ENCODE measurements around the gene CRYBG1. TPM values are rescaled to one million over a fixed set of nuclear protein-coding genes. Genes with fewer than 3 reads are reported as not detected.

CRYBG1 gene
- total RNA-seq, 1 experiment from 2014 or later = not detected

GRCh38 chr6:106477146-106477545, 116.6 kb downstream of the CRYBG1 start:
- in situ Hi-C loops (cut with HindIII; ENCODE audit: low sequenced_read_pairs) = no loop called here
- DNase-seq (ENCODE audit: low spot score) = no peak

GRCh38 chr6:106477790-106478189, 117.3 kb downstream of the CRYBG1 start:
- DNase-seq (ENCODE audit: low spot score) = no peak
- in situ Hi-C loops (cut with HindIII; ENCODE audit: low sequenced_read_pairs) = no loop called here

DNA sequence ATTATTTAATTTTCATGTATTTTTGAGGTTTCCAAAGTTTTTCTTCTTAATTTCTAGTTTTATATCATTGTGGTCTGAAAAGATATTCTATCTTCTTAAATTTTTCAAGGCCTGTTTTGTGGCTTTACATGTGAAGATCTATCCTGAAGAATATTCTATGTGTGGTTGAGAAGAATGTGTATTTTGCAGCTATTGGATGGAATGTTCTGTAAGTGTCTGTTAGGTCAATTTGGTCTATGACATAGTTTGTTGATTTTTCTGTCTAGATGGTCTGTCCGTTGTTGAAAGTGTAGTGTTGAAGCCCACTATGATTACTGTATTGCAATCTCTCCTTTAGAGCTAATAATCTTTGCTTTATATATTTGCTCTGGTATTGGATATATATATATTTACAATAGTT, 125.7 kb downstream of the CRYBG1 start:
- in situ Hi-C loops (cut with HindIII; ENCODE audit: low sequenced_read_pairs) = no loop called here
- DNase-seq (ENCODE audit: low spot score) = no peak

DNA sequence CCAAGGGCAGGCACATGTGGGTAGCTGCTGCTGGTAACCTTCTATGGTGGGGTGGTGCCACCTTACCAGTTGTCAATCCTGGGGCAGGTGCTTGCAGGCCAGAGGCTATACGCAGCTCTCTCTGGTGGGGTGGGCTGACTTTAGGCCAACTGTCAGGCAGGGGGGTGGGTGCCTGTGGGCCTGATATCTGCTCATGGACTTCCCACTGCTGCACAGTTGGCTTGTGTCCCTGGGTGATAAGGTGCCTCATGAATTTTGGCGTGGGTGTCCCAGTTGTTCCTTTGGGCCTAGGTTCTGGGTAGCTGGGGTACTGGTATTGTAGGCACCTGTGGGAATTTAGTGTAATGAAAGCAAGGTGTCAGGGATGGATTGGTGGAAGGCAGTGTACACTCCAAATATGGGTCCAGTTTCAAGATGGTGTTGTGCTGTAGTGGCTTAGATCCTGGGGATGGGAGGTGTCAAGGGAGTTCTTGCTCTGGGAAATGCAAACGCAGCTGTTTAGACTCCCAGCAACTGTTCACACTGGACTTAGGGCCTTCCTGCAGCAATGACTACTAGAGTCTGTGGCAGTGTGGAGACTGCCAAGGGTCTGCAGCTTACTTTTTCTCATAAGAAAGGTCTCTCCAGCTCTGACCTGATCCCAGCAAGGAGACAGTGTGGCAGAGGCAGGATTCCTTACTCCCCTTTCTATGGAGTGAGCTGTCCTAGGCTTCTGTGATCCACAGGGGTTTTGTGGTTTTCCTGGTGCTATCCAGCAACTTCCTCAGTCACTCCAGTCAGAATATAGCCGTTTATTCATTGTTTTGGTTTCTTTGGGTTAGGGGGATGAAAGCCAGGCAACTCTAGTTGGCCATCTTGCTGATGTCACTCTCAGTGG, 128.2 kb downstream of the CRYBG1 start:
- in situ Hi-C loops (cut with HindIII; ENCODE audit: low sequenced_read_pairs) = no loop called here
- DNase-seq (ENCODE audit: low spot score) = no peak

- in situ Hi-C loops (cut with HindIII; ENCODE audit: low sequenced_read_pairs) = no loop called here
- no peak for DNase-seq (ENCODE audit: low spot score)
These were observed 129.5 kb downstream of the CRYBG1 start for GRCh38 chr6:106490030-106490429.

DNA sequence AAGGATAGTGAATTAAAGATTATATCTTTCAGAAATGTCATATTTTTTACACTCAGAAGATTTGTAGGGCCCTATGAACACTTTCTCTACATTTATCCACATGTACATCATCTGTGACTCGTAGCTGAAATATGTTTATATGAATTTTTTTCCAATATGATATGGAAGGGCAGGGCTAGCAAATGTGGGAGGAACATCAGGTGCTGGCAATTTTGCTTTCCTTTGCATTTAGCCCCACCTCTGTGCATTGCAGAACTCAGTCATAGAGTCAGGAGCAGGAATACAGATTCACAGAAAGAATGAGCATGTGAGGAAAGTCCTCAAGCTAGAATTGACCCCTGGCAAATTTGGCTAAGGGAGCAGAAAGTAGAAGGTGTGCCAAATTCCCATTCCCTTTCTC, 129.9 kb downstream of the CRYBG1 start:
- in situ Hi-C loops (cut with HindIII; ENCODE audit: low sequenced_read_pairs) = no loop called here

GRCh38 chr6:106490974-106491373, 130.5 kb downstream of the CRYBG1 start:
- no peak for DNase-seq (ENCODE audit: low spot score)
- in situ Hi-C loops (cut with HindIII; ENCODE audit: low sequenced_read_pairs) = no loop called here

More for the DNA sequence above, 129.9 kb downstream of the CRYBG1 start:
- no peak for DNase-seq (ENCODE audit: low spot score)

DNA sequence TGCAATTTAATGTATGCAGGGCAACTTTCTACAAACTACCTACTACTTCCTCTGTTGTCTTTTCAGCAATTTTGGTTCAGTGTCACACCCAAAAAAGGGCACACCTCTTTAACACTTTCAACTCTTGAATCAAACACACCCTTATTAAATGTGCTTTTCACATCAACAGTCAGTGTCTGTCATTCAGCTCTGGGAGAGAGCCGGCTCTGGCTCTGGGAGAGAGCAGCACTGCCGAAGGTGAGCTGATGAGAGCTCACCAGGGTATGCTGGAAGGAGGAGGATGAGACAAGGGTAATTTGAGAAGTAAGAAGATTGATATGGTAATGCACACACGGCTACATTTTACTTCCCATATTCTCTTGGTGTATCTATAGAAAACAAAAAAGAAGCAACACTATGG, 134.5 kb downstream of the CRYBG1 start:
- in situ Hi-C loops (cut with HindIII; ENCODE audit: low sequenced_read_pairs) = no loop called here
- DNase-seq (ENCODE audit: low spot score) = no peak

DNA sequence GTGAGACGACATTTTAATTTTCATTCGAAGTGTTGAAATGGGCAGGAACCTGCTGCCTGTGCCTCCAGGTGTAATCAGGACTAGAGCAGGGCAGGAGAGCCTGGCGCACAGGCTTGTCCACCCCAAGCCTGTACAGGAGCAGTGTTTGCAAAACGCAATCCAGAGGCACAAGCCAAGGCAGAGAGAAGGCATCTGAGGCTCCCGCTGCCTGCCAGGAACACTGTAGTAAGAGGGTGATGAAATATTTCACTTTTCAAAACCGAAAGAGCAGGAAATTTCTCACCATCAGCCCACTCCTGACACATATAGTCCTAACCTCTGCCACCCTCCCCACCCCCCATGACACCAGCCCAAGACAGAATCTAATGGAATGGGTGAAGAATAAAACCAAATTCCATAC, 136.3 kb downstream of the CRYBG1 start:
- in situ Hi-C loops (cut with HindIII; ENCODE audit: low sequenced_read_pairs) = no loop called here
- no peak for DNase-seq (ENCODE audit: low spot score)

GRCh38 chr6:106501960-106502371, 141.4 kb downstream of the CRYBG1 start:
- in situ Hi-C loops (cut with HindIII; ENCODE audit: low sequenced_read_pairs) = no loop called here
- no peak for DNase-seq (ENCODE audit: low spot score)

DNA sequence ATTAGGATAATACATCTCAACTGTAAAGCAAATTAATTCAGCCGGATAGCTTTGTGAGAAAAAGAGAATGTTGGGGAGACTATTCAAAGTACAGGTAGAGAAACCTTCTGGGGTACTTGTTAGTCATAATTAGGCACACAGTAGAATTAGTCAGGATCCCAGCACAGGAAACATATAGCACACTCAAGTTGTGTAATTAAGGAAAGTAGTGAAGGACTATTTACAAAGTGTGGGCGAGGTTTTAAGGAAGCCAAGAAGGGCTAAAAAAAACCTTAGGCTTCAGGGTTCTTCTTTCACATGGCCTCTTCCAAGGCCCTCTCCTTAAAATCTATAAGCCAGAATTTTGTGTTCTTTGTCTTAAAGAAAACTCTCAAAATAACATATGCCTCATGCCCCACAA, 142.0 kb downstream of the CRYBG1 start:
- no peak for DNase-seq (ENCODE audit: low spot score)
- in situ Hi-C loops (cut with HindIII; ENCODE audit: low sequenced_read_pairs) = no loop called here

DNA sequence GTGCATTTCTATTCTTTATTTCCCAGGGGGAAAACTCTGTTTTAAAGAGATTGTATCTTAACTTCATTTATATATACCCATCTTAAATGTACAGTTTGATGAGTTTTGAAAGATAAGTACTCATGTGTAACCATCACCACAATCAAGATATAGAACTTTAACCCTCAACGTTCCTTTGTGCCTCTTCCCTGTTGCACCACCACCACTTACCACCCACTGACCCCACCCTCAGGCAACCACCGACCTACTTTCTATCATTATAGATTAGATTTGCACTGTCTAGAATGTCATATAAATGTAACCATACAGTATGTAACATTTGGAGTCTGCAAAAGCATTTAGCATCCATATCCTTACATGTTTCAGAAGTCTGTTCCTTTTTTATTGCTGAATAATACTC, 147.8 kb downstream of the CRYBG1 start:
- no peak for DNase-seq (ENCODE audit: low spot score)
- in situ Hi-C loops (cut with HindIII; ENCODE audit: low sequenced_read_pairs) = no loop called here

GRCh38 chr6:106508834-106509233, 148.3 kb downstream of the CRYBG1 start:
- DNase-seq (ENCODE audit: low spot score) = no peak
- in situ Hi-C loops (cut with HindIII; ENCODE audit: low sequenced_read_pairs) = no loop called here

DNA sequence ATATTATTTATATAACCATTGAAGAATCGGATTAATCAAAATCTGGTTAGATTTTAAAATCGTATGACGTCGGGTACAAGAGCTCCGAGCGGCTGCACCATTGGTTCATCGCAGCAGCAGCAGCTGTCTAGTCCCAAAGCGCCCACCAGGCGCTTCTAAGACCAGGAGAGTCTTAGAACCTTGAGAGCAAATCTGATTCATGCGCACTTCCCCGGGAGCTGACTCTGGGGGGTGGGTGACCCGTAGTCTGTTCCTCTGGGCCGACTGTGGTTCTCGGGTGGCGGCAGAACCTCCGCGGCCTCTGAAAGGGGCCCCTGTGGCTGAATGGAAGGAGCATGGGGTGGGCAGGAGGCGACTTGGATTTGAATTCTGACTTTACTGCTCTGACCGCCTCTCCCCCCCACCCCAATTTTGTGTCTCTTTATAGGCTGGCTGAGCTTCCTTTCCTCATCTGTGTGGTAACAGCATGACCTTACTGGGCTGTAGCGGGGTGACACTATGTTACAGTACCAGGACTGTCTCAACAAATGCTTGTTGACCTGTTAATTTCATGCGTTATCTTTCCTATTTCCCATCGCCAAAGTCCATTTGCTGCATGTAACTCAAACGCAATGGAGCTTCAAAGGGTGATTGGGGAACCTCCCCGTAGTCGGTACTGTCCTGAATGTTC, 149.0 kb downstream of the CRYBG1 start:
- in situ Hi-C loops (cut with HindIII; ENCODE audit: low sequenced_read_pairs) = no loop called here
- DNase-seq (ENCODE audit: low spot score) = no peak

GRCh38 chr6:106510090-106510970, 149.8 kb downstream of the CRYBG1 start:
- DNase-seq (ENCODE audit: low spot score) = no peak
- in situ Hi-C loops (cut with HindIII; ENCODE audit: low sequenced_read_pairs) = no loop called here

- DNase-seq (ENCODE audit: low spot score) = no peak
- in situ Hi-C loops (cut with HindIII; ENCODE audit: low sequenced_read_pairs) = no loop called here
These were observed 151.0 kb downstream of the CRYBG1 start for GRCh38 chr6:106511288-106512047.

DNA sequence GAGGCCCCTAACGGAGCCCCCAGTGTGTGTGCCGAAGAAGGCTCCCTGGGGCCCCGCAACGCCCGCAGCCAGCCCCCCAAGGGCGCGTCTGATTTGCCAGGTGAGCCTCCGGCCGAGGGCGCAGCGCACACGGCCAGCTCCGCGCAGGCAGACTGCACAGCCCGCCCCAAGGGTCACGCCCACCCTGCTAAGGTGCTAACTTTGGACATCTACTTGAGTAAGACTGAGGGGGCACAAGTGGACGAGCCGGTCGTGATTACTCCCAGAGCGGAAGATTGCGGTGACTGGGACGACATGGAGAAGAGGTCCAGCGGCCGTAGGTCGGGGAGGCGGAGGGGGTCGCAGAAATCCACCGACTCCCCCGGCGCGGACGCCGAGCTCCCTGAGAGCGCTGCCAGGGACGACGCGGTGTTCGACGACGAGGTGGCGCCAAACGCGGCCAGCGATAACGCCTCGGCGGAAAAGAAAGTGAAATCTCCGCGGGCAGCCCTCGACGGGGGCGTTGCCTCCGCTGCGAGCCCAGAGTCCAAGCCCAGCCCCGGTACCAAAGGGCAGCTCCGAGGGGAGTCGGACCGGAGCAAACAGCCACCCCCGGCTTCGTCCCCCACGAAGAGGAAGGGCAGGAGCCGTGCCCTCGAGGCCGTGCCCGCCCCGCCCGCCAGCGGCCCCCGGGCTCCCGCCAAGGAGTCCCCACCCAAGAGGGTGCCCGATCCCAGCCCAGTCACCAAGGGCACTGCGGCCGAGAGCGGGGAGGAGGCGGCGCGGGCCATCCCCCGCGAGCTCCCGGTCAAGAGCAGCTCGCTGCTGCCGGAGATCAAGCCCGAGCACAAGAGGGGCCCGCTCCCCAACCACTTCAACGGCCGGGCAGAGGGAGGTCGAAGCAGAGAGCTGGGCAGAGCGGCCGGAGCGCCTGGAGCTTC, 151.8 kb downstream of the CRYBG1 start:
- no peak for DNase-seq (ENCODE audit: low spot score)
- in situ Hi-C loops (cut with HindIII; ENCODE audit: low sequenced_read_pairs) = no loop called here

- no peak for DNase-seq (ENCODE audit: low spot score)
- in situ Hi-C loops (cut with HindIII; ENCODE audit: low sequenced_read_pairs) = no loop called here
These were observed 152.6 kb downstream of the CRYBG1 start for GRCh38 chr6:106512968-106513574.
